Memory B cell (primary cell): ENCODE data around the gene PLPPR1.
"Not testable (repeated sequence)": the region's sequence is repeated elsewhere in the genome, so short reads cannot be mapped to it uniquely, and the experiment has no call there.

Experiments used
- ATAC-seq: fragments of 150-1000 bp; cut with Tn5 transposase; 2 replicates; pipeline ENCODE4 v1.10.0; 2021; ENCODE audit warnings: low read depth, mild to moderate bottlenecking, moderate library complexity
- DNase-seq, 2 donors: peaks; one replicate each; pipeline ENCODE4 v3.0.0; 2022; ENCODE audit warnings: low spot score in 2 of 2
- H3K27ac Mint-ChIP-seq: one replicate; pipeline ENCODE4 v1.8.0; 2022; ENCODE audit warnings: mild to moderate bottlenecking, moderate library complexity, mixed read lengths
- H3K27me3 Mint-ChIP-seq: one replicate; pipeline ENCODE4 v1.8.0; 2022; ENCODE audit warnings: mixed read lengths
- H3K36me3 Mint-ChIP-seq: one replicate; pipeline ENCODE4 v1.8.0; 2022; ENCODE audit warnings: mild to moderate bottlenecking, mixed read lengths
- H3K4me1 Mint-ChIP-seq: one replicate; pipeline ENCODE4 v1.8.0; 2022; ENCODE audit warnings: mixed read lengths
- H3K4me3 Mint-ChIP-seq: one replicate; pipeline ENCODE4 v1.8.0; 2022; ENCODE audit warnings: mild to moderate bottlenecking, moderate library complexity, mixed read lengths
- H3K9me3 Mint-ChIP-seq: one replicate; pipeline ENCODE4 v1.8.0; 2022; ENCODE audit warnings: mixed read lengths

The PLPPR1 gene

GRCh38 chr9:101119206-101119819 is 90.8 kb downstream of the PLPPR1 start:
- H3K9me3 Mint-ChIP-seq, result peaks cover 2% of the 10 kb centered on the region
- H3K4me3 Mint-ChIP-seq, result no peak overlapping the region
- no peaks in the 10 kb centered on the region for H3K4me1 Mint-ChIP-seq
- H3K27me3 Mint-ChIP-seq, result peaks cover 2% of the 10 kb centered on the region
- peaks cover 1% of the 10 kb centered on the region for H3K36me3 Mint-ChIP-seq
- peak in 1 of 2 donors; percentile 9 for DNase-seq
- H3K27ac Mint-ChIP-seq, result no peak overlapping the region
- ATAC-seq, result no peak

DNA sequence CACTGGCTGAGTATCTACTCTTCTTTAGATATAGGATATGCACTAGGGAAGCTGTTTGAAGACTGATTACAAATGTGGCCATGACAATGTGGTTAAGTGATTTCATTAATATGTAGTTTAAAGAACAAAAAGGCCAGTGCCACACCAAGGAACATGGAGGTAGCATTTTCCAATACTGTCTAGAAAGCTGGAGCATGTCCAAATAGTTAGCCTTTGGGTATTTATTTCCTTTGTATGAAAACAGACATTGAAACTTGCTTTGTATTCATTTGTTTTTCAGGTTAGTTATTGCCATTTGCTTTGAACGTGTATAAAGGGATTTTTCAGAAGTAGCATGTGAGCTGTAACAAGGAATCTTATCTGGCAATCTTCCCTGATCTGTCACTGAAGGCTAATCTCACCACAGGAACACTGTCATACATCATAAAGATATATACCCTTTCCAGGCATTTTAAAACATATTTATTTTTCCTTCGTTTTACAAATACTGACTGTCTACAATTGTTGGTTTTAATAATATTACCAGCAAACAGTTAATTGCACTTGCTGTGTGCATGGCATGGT is 93.4 kb downstream of the PLPPR1 start:
- Mint-ChIP-seq H3K4me1 (no peaks in the 10 kb centered on the region), H3K27me3 (no peaks in the 10 kb centered on the region), H3K4me3 (no peak overlapping the region), H3K36me3 (peaks cover 1% of the 10 kb centered on the region), H3K9me3 (peaks cover 9% of the 10 kb centered on the region), H3K27ac (no peak overlapping the region)
- ATAC-seq (no peak), DNase-seq (no peak)

GRCh38 chr9:101126556-101126955 is 98.0 kb downstream of the PLPPR1 start:
- ATAC-seq (no peak), DNase-seq (no peak)
- no peaks in the 10 kb centered on the region for H3K27me3 Mint-ChIP-seq
- H3K9me3 Mint-ChIP-seq, result peaks cover 14% of the 10 kb centered on the region
- H3K27ac Mint-ChIP-seq, result no peak overlapping the region
- no peaks in the 10 kb centered on the region for H3K4me1 Mint-ChIP-seq
- peaks cover 3% of the 10 kb centered on the region for H3K36me3 Mint-ChIP-seq
- no peak overlapping the region for H3K4me3 Mint-ChIP-seq

GRCh38 chr9:101127369-101127768 is 98.8 kb downstream of the PLPPR1 start:
- H3K9me3 Mint-ChIP-seq, result peaks cover 14% of the 10 kb centered on the region
- H3K4me1 Mint-ChIP-seq, ATAC-seq: not testable (repeated sequence)

GRCh38 chr9:101128623-101129022 is 100.1 kb downstream of the PLPPR1 start:
- DNase-seq (no peak), ATAC-seq (no peak)
- Mint-ChIP-seq H3K9me3 (peaks cover 12% of the 10 kb centered on the region), H3K27ac (no peak overlapping the region), H3K4me3 (no peak overlapping the region), H3K4me1 (no peaks in the 10 kb centered on the region), H3K36me3 (peaks cover 1% of the 10 kb centered on the region), H3K27me3 (no peaks in the 10 kb centered on the region)

More at GRCh38 chr9:101127369-101127768, 98.8 kb downstream of the PLPPR1 start:
- not testable (repeated sequence) for DNase-seq, H3K4me3 Mint-ChIP-seq, H3K27ac Mint-ChIP-seq, H3K27me3 Mint-ChIP-seq, H3K36me3 Mint-ChIP-seq

DNA sequence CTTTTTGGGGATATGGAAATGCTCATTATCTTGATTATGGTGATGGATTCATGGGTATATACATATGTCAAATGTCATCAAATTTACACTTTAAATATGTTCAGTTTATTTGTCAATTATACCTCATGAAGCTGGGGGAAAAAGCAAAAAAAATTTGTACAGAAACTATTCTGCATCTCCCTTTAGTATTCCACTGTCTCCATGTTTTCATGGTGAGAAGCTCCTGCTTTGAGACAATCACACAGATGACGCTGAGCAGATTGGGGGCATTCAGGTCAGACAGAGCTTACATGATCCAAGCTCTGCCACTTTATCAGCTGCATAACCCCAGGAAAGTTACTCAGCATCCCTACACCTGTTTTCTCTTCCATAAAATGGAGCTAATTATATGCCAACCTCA is 101.5 kb downstream of the PLPPR1 start:
- Mint-ChIP-seq H3K36me3 (peaks cover 1% of the 10 kb centered on the region), H3K27ac (no peak overlapping the region), H3K4me3 (no peak overlapping the region), H3K9me3 (peaks cover 11% of the 10 kb centered on the region), H3K4me1 (no peaks in the 10 kb centered on the region), H3K27me3 (no peaks in the 10 kb centered on the region)
- ATAC-seq, result no peak
- DNase-seq, result no peak

GRCh38 chr9:101131326-101131725 is 102.8 kb downstream of the PLPPR1 start:
- Mint-ChIP-seq H3K4me1 (no peaks in the 10 kb centered on the region), H3K36me3 (peaks cover 1% of the 10 kb centered on the region), H3K27me3 (peaks cover 2% of the 10 kb centered on the region), H3K9me3 (peaks cover 11% of the 10 kb centered on the region), H3K4me3 (no peak overlapping the region), H3K27ac (no peak overlapping the region)
- DNase-seq (no peak), ATAC-seq (no peak)

- Mint-ChIP-seq H3K4me3 (no peak overlapping the region), H3K4me1 (no peaks in the 10 kb centered on the region), H3K9me3 (peaks cover 2% of the 10 kb centered on the region), H3K36me3 (no peaks in the 10 kb centered on the region), H3K27me3 (peaks cover 2% of the 10 kb centered on the region), H3K27ac (no peak overlapping the region)
- DNase-seq, result no peak
- no peak for ATAC-seq
Measured at GRCh38 chr9:101132801-101133200, 104.3 kb downstream of the PLPPR1 start.

- peaks cover 2% of the 10 kb centered on the region for H3K27me3 Mint-ChIP-seq
- no peak overlapping the region for H3K27ac Mint-ChIP-seq
- no peak overlapping the region for H3K4me3 Mint-ChIP-seq
- no peaks in the 10 kb centered on the region for H3K4me1 Mint-ChIP-seq
- ATAC-seq (no peak), DNase-seq (no peak)
- no peaks in the 10 kb centered on the region for H3K36me3 Mint-ChIP-seq
- peaks cover 2% of the 10 kb centered on the region for H3K9me3 Mint-ChIP-seq
Measured at GRCh38 chr9:101138509-101138908, 110.0 kb downstream of the PLPPR1 start.

DNA sequence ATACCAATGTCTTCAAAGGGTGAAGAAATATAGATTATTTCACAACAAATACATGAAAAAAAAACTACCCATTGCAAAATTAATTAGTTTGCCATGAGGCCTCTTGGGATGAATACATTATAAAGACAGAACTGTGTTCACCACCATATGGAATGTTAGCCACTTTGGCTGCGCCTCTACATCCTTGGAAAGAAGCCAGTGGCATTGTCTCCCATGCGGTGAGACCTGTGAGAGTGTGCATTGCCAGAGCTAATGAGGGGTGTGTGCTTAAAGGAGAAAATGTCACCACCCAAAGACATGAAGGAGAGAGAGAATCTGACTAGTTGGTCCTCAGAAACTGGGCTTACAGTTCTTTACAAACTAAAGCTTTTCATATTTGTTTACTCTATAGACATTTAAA is 110.6 kb downstream of the PLPPR1 start:
- Mint-ChIP-seq H3K4me1 (no peaks in the 10 kb centered on the region), H3K4me3 (no peak overlapping the region), H3K27ac (no peak overlapping the region), H3K9me3 (peaks cover 2% of the 10 kb centered on the region), H3K36me3 (no peaks in the 10 kb centered on the region), H3K27me3 (peaks cover 2% of the 10 kb centered on the region)
- DNase-seq (no peak), ATAC-seq (no peak)

DNA sequence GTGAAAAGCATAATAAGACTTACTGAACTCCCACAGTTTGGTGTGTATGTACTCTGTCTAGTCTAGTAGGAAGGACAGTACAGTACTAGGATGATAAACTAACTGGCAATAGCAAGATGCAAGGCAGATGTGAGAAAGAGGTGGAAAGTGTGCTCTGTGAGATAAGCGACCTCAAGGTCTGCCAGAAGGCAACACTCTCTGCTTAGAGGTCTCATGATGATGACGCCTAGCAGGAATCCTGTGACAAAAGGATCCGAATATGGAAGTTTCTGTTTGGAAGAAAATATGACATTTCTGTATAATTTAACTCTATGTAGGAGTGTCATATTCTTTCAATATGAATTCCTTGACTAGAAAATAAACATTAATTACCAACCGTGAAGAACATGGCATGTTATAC is 112.2 kb downstream of the PLPPR1 start:
- Mint-ChIP-seq H3K27me3 (peaks cover 2% of the 10 kb centered on the region), H3K27ac (no peak overlapping the region), H3K36me3 (no peaks in the 10 kb centered on the region), H3K9me3 (peaks cover 2% of the 10 kb centered on the region), H3K4me3 (no peak overlapping the region), H3K4me1 (no peaks in the 10 kb centered on the region)
- DNase-seq (no peak), ATAC-seq (no peak)

DNA sequence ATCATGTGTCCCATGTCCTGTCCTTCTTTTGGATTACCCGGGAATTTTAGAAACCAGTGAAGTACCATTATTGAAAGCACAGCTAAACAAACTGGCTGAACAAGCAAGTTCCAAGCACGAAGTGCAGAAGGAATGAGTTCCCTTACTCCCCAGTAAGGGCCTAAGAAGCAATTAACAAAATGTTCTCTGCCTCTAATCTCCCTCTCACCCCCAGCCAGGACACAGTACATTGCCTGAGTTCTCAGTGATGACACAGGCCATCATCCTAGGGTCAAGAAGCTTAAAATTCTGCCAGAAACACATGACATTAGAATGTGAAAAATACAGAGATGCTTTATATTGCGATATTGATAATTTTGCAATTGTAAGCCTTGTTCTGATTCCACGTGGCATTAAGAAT is 118.0 kb downstream of the PLPPR1 start:
- Mint-ChIP-seq H3K27ac (no peak overlapping the region), H3K36me3 (no peaks in the 10 kb centered on the region), H3K9me3 (peaks cover 7% of the 10 kb centered on the region), H3K4me3 (no peak overlapping the region), H3K4me1 (no peaks in the 10 kb centered on the region), H3K27me3 (no peaks in the 10 kb centered on the region)
- ATAC-seq (no peak), DNase-seq (no peak)

DNA sequence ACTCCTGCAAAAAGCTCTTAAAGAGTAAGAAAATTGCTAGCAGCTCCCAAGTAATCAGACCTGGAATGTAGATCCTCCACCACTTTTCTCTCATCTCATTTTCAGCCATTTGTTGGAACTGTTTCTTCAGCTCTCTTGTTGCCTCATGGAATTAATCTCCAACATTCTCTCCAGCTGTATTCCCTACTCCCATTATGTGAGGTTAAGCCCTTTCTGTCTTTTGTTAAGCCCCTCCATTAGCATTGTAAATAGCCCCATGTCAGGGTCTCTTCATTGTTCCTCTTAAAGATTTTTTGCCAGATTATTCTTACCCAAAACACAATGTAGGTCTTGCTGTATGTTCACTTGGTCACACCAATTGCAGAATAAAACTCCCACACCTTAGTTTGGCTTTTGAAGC is 119.8 kb downstream of the PLPPR1 start:
- H3K27me3 Mint-ChIP-seq, result no peaks in the 10 kb centered on the region
- H3K9me3 Mint-ChIP-seq, result peaks cover 9% of the 10 kb centered on the region
- no peaks in the 10 kb centered on the region for H3K36me3 Mint-ChIP-seq
- no peak overlapping the region for H3K27ac Mint-ChIP-seq
- DNase-seq, result no peak
- ATAC-seq, result no peak
- H3K4me3 Mint-ChIP-seq, result no peak overlapping the region
- no peaks in the 10 kb centered on the region for H3K4me1 Mint-ChIP-seq

GRCh38 chr9:101158361-101158760 is 129.8 kb downstream of the PLPPR1 start:
- H3K4me1 Mint-ChIP-seq, result no peaks in the 10 kb centered on the region
- no peaks in the 10 kb centered on the region for H3K9me3 Mint-ChIP-seq
- DNase-seq, result no peak
- H3K27me3 Mint-ChIP-seq, result no peaks in the 10 kb centered on the region
- no peaks in the 10 kb centered on the region for H3K36me3 Mint-ChIP-seq
- H3K4me3 Mint-ChIP-seq, result no peak overlapping the region
- ATAC-seq, result no peak
- no peak overlapping the region for H3K27ac Mint-ChIP-seq

- no peaks in the 10 kb centered on the region for H3K4me1 Mint-ChIP-seq
- no peak overlapping the region for H3K4me3 Mint-ChIP-seq
- ATAC-seq, result no peak
Measured at GRCh38 chr9:101162231-101162630, 133.7 kb downstream of the PLPPR1 start.

More at GRCh38 chr9:101162231-101162630, 133.7 kb downstream of the PLPPR1 start:
- H3K27ac Mint-ChIP-seq, result no peak overlapping the region
- DNase-seq, result no peak
- no peaks in the 10 kb centered on the region for H3K36me3 Mint-ChIP-seq
- no peaks in the 10 kb centered on the region for H3K9me3 Mint-ChIP-seq
- peaks cover 4% of the 10 kb centered on the region for H3K27me3 Mint-ChIP-seq
